Caco-2 (cell line): ENCODE results near the gene GNPTAB. TPM values are rescaled to one million over a fixed set of nuclear protein-coding genes. Genes with fewer than 3 reads are reported as not detected.

Source experiments
- BruUV-seq: library from RNA; stranded (reverse); fragments of 400-500 nt; replicated peaks from 2 replicates; lab custom pipeline; 2021; lab: Mats Ljungman, UMichigan
- CTCF ChIA-PET: fragments of 300-600 bp; sonication (Branson Sonifier 250); formaldehyde crosslinking; loops from one replicate; lab custom pipeline; 2022; ENCODE audit warnings: antibody characterized with exemption; lab: Charles Lee
- POLR2A ChIA-PET: fragments of 300-600 bp; sonication (Branson Sonifier 250); formaldehyde crosslinking; loops from one replicate; lab custom pipeline; 2022; ENCODE audit warnings: antibody characterized with exemption; lab: Charles Lee
- DNase-seq, 2 experiments: peaks; one replicate each; pipeline versions ENCODE4 v3.0.0 to v3.0.0-alpha.2; 2020 to 2022
- H3K27me3 ChIP-seq: replicated peaks from 2 replicates; pipeline ENCODE4 v1.6.0; 2011; ENCODE audit warnings: low read length; ENCODE audit not compliant: control insufficient read depth, insufficient read depth
- H3K36me3 ChIP-seq: 2 replicates; pipeline ENCODE4 v1.5.1; 2011; ENCODE audit warnings: low read length; ENCODE audit not compliant: control insufficient read depth, insufficient read depth
- H3K4me1 ChIP-seq: fragments of 250-450 bp; sonication (Bioruptor Pico); 2 replicates; pipeline ENCODE4 v1.5.1; 2020; ENCODE audit warnings: mild to moderate bottlenecking
- H3K4me3 ChIP-seq: 2 replicates; pipeline ENCODE4 v1.5.1; 2011; ENCODE audit warnings: low read depth, mild to moderate bottlenecking, control low read depth, low read length
- H3K9me3 ChIP-seq: fragments of 250-450 bp; sonication (Bioruptor Pico); 2 replicates; pipeline ENCODE4 v1.5.1; 2020; ENCODE audit warnings: mild to moderate bottlenecking, moderate library complexity
- H3K27ac Mint-ChIP-seq: one replicate; pipeline ENCODE4 v1.8.0; 2022; ENCODE audit warnings: mixed read lengths; ENCODE audit not compliant: unreplicated experiment
- H3K27me3 Mint-ChIP-seq: one replicate; pipeline ENCODE4 v1.8.0; 2022; ENCODE audit warnings: mixed read lengths; ENCODE audit not compliant: insufficient read depth, unreplicated experiment
- H3K36me3 Mint-ChIP-seq: one replicate; pipeline ENCODE4 v1.8.0; 2022; ENCODE audit warnings: mild to moderate bottlenecking, mixed read lengths; ENCODE audit not compliant: insufficient read depth, unreplicated experiment
- H3K4me1 Mint-ChIP-seq: one replicate; pipeline ENCODE4 v1.8.0; 2022; ENCODE audit warnings: low read depth, mixed read lengths; ENCODE audit not compliant: unreplicated experiment
- H3K4me3 Mint-ChIP-seq: one replicate; pipeline ENCODE4 v1.8.0; 2022; ENCODE audit warnings: mild to moderate bottlenecking, moderate library complexity, mixed read lengths; ENCODE audit not compliant: unreplicated experiment
- H3K9me3 Mint-ChIP-seq: one replicate; pipeline ENCODE4 v1.8.0; 2022; ENCODE audit warnings: mixed read lengths; ENCODE audit not compliant: unreplicated experiment
- CTCF ChIP-seq, 2 experiments: fragments of 200-600 bp in 1 of 2; IDR thresholded peaks; 1 replicate in 1 of 2; 2 replicates in 1 of 2; pipeline versions ENCODE4 v1.5.1 to v1.8.0; 2011 to 2022; ENCODE audit warnings: antibody characterized with exemption in 1 of 2, control low read depth in 1 of 2, inconsistent platforms in 1 of 2, low read depth in 1 of 2, low read length in 1 of 2, mild to moderate bottlenecking in 1 of 2, moderate library complexity in 1 of 2; ENCODE audit not compliant: insufficient read depth in 1 of 2, severe bottlenecking in 1 of 2, unreplicated experiment in 1 of 2
- intact Hi-C: fragments of 100-400 bp; cut with micrococcal nuclease; formaldehyde crosslinking; loops from one replicate; pipeline ENCODE4 v1.10.0; 2022; ENCODE audit not compliant: unreplicated experiment
- total RNA-seq: library from RNA; stranded (reverse); gene quantifications from 2 replicates; pipeline ENCODE4 v1.2.3, GENCODE V29; 2022

GNPTAB gene
- total RNA-seq, 1 experiment from 2014 or later: 39.1 TPM

- Mint-ChIP-seq H3K9me3 (no peaks in the 10 kb centered on the region), H3K36me3 (peaks cover 42% of the 10 kb centered on the region), H3K27me3 (no peaks in the 10 kb centered on the region), H3K27ac (no peak overlapping the region), H3K4me3 (no peak overlapping the region), H3K4me1 (no peaks in the 10 kb centered on the region)
- BruUV-seq: no TSS peak
- DNase-seq: no peak
- no peak overlapping the region for H3K4me3 ChIP-seq
- 0 out of 2 replicates have a peak, but pooled peaks cover 3% of the 10 kb centered on the region for H3K9me3 ChIP-seq
- no peak for TF ChIP-seq CTCF (IDR thresholded peaks at IDR 0.05; ENCODE audit: insufficient read depth in 1 of 2, low read depth in 1 of 2, low read length in 1 of 2, severe bottlenecking in 1 of 2, unreplicated experiment in 1 of 2)
- ChIA-PET POLR2A (no interaction called here), CTCF (no interaction called here)
- intact Hi-C loops: no loop called here
- peaks cover 1% of the 10 kb centered on the region for H3K36me3 ChIP-seq
- H3K27me3 ChIP-seq: no peaks in the 10 kb centered on the region
- H3K4me1 ChIP-seq: no peaks in the 10 kb centered on the region
Measured at GRCh38 chr12:101745481-101745880, 85.3 kb downstream of the GNPTAB start.

- no peaks in the 10 kb centered on the region for H3K4me1 ChIP-seq
- no TSS peak for BruUV-seq
- intact Hi-C loops: no loop called here
- H3K27me3 ChIP-seq: no peaks in the 10 kb centered on the region
- no peak overlapping the region for H3K4me3 ChIP-seq
- TF ChIP-seq CTCF (IDR thresholded peaks at IDR 0.05; ENCODE audit: insufficient read depth in 1 of 2, low read depth in 1 of 2, low read length in 1 of 2, severe bottlenecking in 1 of 2, unreplicated experiment in 1 of 2): no peak
- Mint-ChIP-seq H3K27ac (no peak overlapping the region), H3K36me3 (peaks cover 38% of the 10 kb centered on the region), H3K27me3 (no peaks in the 10 kb centered on the region), H3K4me1 (no peaks in the 10 kb centered on the region), H3K9me3 (no peaks in the 10 kb centered on the region), H3K4me3 (no peak overlapping the region)
- H3K9me3 ChIP-seq: 0 out of 2 replicates have a peak, but pooled peaks cover 3% of the 10 kb centered on the region
- peaks cover 5% of the 10 kb centered on the region for H3K36me3 ChIP-seq
- ChIA-PET CTCF (interaction anchor here (0.6 kb wide), 1 partner anchor 18 kb away, joined by 7 read pairs; no protein-coding TSS in a partner anchor), POLR2A (no interaction called here)
- no peak for DNase-seq
Measured at GRCh38 chr12:101743724-101744472, 86.9 kb downstream of the GNPTAB start.

- Mint-ChIP-seq H3K27ac (no peak overlapping the region), H3K27me3 (no peaks in the 10 kb centered on the region), H3K4me3 (no peak overlapping the region), H3K4me1 (no peaks in the 10 kb centered on the region), H3K9me3 (no peaks in the 10 kb centered on the region), H3K36me3 (peaks cover 44% of the 10 kb centered on the region)
- ChIA-PET CTCF (no interaction called here), POLR2A (no interaction called here)
- DNase-seq: no peak
- H3K36me3 ChIP-seq: peaks cover 4% of the 10 kb centered on the region
- intact Hi-C loops: no loop called here
- H3K4me1 ChIP-seq: no peaks in the 10 kb centered on the region
- H3K27me3 ChIP-seq: no peaks in the 10 kb centered on the region
- TF ChIP-seq CTCF (IDR thresholded peaks at IDR 0.05; ENCODE audit: insufficient read depth in 1 of 2, low read depth in 1 of 2, low read length in 1 of 2, severe bottlenecking in 1 of 2, unreplicated experiment in 1 of 2): no peak
- BruUV-seq: no TSS peak
- H3K4me3 ChIP-seq: no peak overlapping the region
- H3K9me3 ChIP-seq: 0 out of 2 replicates have a peak, but pooled peaks cover 3% of the 10 kb centered on the region
Measured at GRCh38 chr12:101743242-101743641, 87.5 kb downstream of the GNPTAB start.
